ENCODE data around the gene SLC35B1.

- TF ChIP-seq CTCF (optimal IDR thresholded peaks at IDR 0.05 in 1 of 3, IDR thresholded peaks at IDR 0.05 in 1 of 3, conservative IDR thresholded peaks at IDR 0.05 in 1 of 3; ENCODE audit: extremely low read depth in 1 of 3, insufficient read depth in 2 of 3, low read length in 3 of 3), result no peak
- TF ChIP-seq EZH2 (IDR thresholded peaks at IDR 0.05; ENCODE audit: low read length), result no peak
These were observed 44.7 kb upstream of the SLC35B1 start for GRCh38 chr17:49752508-49752907.

All from keratinocyte (primary cell).